ENCODE results near the gene FGFR4.

Gene FGFR4

GRCh38 chr5:177097016-177097985, 10.6 kb downstream of the FGFR4 start:
- Histone ChIP-seq H3K9me3 (no peaks in the 10 kb centered on the region), H3K36me3 (no peaks in the 10 kb centered on the region), H3K4me3 (ENCODE audit: low read depth, low read length) (no peak overlapping the region), H3K4me1 (peaks cover 6% of the 10 kb centered on the region; the same call in 1 of the 2 replicates), H3K27me3 (no peaks in the 10 kb centered on the region)
- no peak for TF ChIP-seq CTCF (IDR thresholded peaks at IDR 0.05; ENCODE audit: low read depth, low read length)
- no peak for DNase-seq

- no peaks in the 10 kb centered on the region for H3K36me3 ChIP-seq
- no peak for TF ChIP-seq CTCF (IDR thresholded peaks at IDR 0.05; ENCODE audit: low read depth, low read length)
- H3K4me3 ChIP-seq (ENCODE audit: low read depth, low read length), result no peak overlapping the region
- no peak for DNase-seq
- no peaks in the 10 kb centered on the region for H3K27me3 ChIP-seq
- peaks cover 6% of the 10 kb centered on the region; the same call in 1 of the 2 replicates for H3K4me1 ChIP-seq
- H3K9me3 ChIP-seq, result no peaks in the 10 kb centered on the region
Measured at GRCh38 chr5:177098120-177098469, 11.4 kb downstream of the FGFR4 start.

- no peak for DNase-seq
- H3K27me3 ChIP-seq, result no peaks in the 10 kb centered on the region
- H3K4me3 ChIP-seq (ENCODE audit: low read depth, low read length), result no peak overlapping the region
- H3K4me1 ChIP-seq, result peaks cover 6% of the 10 kb centered on the region; the same call in 1 of the 2 replicates
- H3K9me3 ChIP-seq, result no peaks in the 10 kb centered on the region
- no peak for TF ChIP-seq CTCF (IDR thresholded peaks at IDR 0.05; ENCODE audit: low read depth, low read length)
- no peaks in the 10 kb centered on the region for H3K36me3 ChIP-seq
Measured at GRCh38 chr5:177098470-177099141, 11.9 kb downstream of the FGFR4 start.

GRCh38 chr5:177099422-177100093, 12.8 kb downstream of the FGFR4 start:
- no peak for DNase-seq
- peaks cover 3% of the 10 kb centered on the region; the same call in 1 of the 2 replicates for H3K4me1 ChIP-seq
- H3K9me3 ChIP-seq, result no peaks in the 10 kb centered on the region
- no peak overlapping the region for H3K4me3 ChIP-seq (ENCODE audit: low read depth, low read length)
- TF ChIP-seq CTCF (IDR thresholded peaks at IDR 0.05; ENCODE audit: low read depth, low read length), result no peak
- no peaks in the 10 kb centered on the region for H3K27me3 ChIP-seq
- H3K36me3 ChIP-seq, result no peaks in the 10 kb centered on the region

- H3K4me3 ChIP-seq (ENCODE audit: low read depth, low read length), result no peak overlapping the region
- no peak for DNase-seq
Measured at GRCh38 chr5:177100714-177101121, 14.0 kb downstream of the FGFR4 start.

More at GRCh38 chr5:177100714-177101121, 14.0 kb downstream of the FGFR4 start:
- no peaks in the 10 kb centered on the region for H3K27me3 ChIP-seq
- H3K36me3 ChIP-seq, result no peaks in the 10 kb centered on the region
- no peaks in the 10 kb centered on the region for H3K4me1 ChIP-seq
- TF ChIP-seq CTCF (IDR thresholded peaks at IDR 0.05; ENCODE audit: low read depth, low read length), result no peak
- no peaks in the 10 kb centered on the region for H3K9me3 ChIP-seq
